Body of pancreas (tissue), 4 donors: ENCODE results near the gene PDIK1L. TPM values are rescaled to one million over a fixed set of nuclear protein-coding genes. Genes with fewer than 3 reads are reported as not detected.

ENCODE experiments used
- ATAC-seq: fragments of 150-250 bp; one replicate; pipeline ENCODE4 v1.9.1; 2016
- DNase-seq, 4 donors: peaks; one replicate each; pipeline ENCODE4 v3.0.0-alpha.2; 2019
- H3K27ac ChIP-seq, 4 donors: fragments of 200-600 bp; sonication (generic); 1 replicate in 3 of 4; 2 replicates in 1 of 4; pipeline versions ENCODE4 v1.5.1 to v1.6.1; 2016 to 2019; ENCODE audit warnings: mild to moderate bottlenecking in 1 of 4, mixed read lengths in 1 of 4, moderate library complexity in 1 of 4
- H3K27me3 ChIP-seq, 2 donors: fragments of 200-600 bp; sonication (generic); one replicate each; pipeline ENCODE4 v1.6.0; 2016; ENCODE audit warnings: mild to moderate bottlenecking in 1 of 2
- H3K36me3 ChIP-seq, 2 donors: fragments of 200-600 bp; sonication (generic); replicated peaks in 1 of 2; 2 replicates each; pipeline ENCODE4 v1.5.1; 2016; ENCODE audit warnings: low read depth in 2 of 2; ENCODE audit not compliant: insufficient read depth in 1 of 2
- H3K4me1 ChIP-seq: fragments of 200-600 bp; sonication (generic); one replicate; pipeline ENCODE4 v1.6.0; 2016
- H3K4me3 ChIP-seq, 2 donors: fragments of 200-600 bp; sonication (generic); 1 replicate in 1 of 2; 2 replicates in 1 of 2; pipeline ENCODE4 v1.5.1; 2016 to 2019
- H3K9me3 ChIP-seq, 3 donors: fragments of 200-600 bp; sonication (generic); 1 replicate in 2 of 3; 2 replicates in 1 of 3; pipeline ENCODE4 v1.5.1; 2016
- CTCF ChIP-seq, 7 experiments: fragments of 450-650 bp in 4 of 7; fragments of 200-600 bp in 3 of 7; sonication (generic) in 3 of 7; IDR thresholded peaks; one replicate each; pipeline ENCODE4 v1.5.1; 2016 to 2019; ENCODE audit warnings: antibody characterized with exemption in 7 of 7
- POLR2A ChIP-seq, 3 donors: fragments of 450-650 bp; IDR thresholded peaks; one replicate each; pipeline ENCODE4 v1.6.1; 2016; ENCODE audit warnings: antibody characterized with exemption in 3 of 3, mild to moderate bottlenecking in 2 of 3
- WGBS, 2 donors: methylation state at CpG; one replicate each; pipeline ENCODE4 v1.1.5; 2017; 5-methylcytosine and 5-hydroxymethylcytosine counted together
- intact Hi-C: fragments of 100-400 bp; cut with DNase I; formaldehyde crosslinking; loops from one replicate; pipeline ENCODE4 v1.15.1; 2023
- total RNA-seq, 2 donors: library from RNA; depleted of rRNA; stranded (reverse); fragments of >200 nt; gene quantifications; one replicate each; pipeline ENCODE4 v1.1.0, GENCODE V29; 2016

Gene PDIK1L
- total RNA-seq, 2 donors from 2014 or later = 5.6 to 7.8 TPM

GRCh38 chr1:26164861-26165842 lies 53.5 kb downstream of the PDIK1L start:
- no peak for DNase-seq
- intact Hi-C loops = loop anchor here (5.0 kb wide), 1 partner anchor 63 kb away; no protein-coding TSS in a partner anchor
- H3K27ac ChIP-seq = no peak overlapping the region

GRCh38 chr1:26166719-26167281 lies 55.2 kb downstream of the PDIK1L start:
- DNase-seq (no peak), ATAC-seq (no peak)
- 69 to 77% methylated on average over 4 of the region's 4 CpGs for WGBS, 2 donors
- no peaks in the 10 kb centered on the region for H3K9me3 ChIP-seq
- TF ChIP-seq CTCF (IDR thresholded peaks at IDR 0.05) = no peak
- no peak for TF ChIP-seq POLR2A (IDR thresholded peaks at IDR 0.05)
- no peaks in the 10 kb centered on the region for H3K27me3 ChIP-seq
- no peaks in the 10 kb centered on the region for H3K36me3 ChIP-seq
- H3K27ac ChIP-seq = no peak overlapping the region
- H3K4me1 ChIP-seq = peaks cover 37% of the 10 kb centered on the region
- intact Hi-C loops = no loop called here
- H3K4me3 ChIP-seq = no peak overlapping the region

More at GRCh38 chr1:26164861-26165842, 53.5 kb downstream of the PDIK1L start:
- peaks cover 33% of the 10 kb centered on the region for H3K4me1 ChIP-seq
- H3K36me3 ChIP-seq = no peaks in the 10 kb centered on the region
- H3K4me3 ChIP-seq = no peak overlapping the region
- H3K9me3 ChIP-seq = no peaks in the 10 kb centered on the region
- WGBS, 2 donors = 65 to 72% methylated on average over 18 to 19 of the region's 19 CpGs
- H3K27me3 ChIP-seq = no peaks in the 10 kb centered on the region
- TF ChIP-seq POLR2A (IDR thresholded peaks at IDR 0.05) (no peak), CTCF (IDR thresholded peaks at IDR 0.05) (no peak)
- no peak for ATAC-seq

GRCh38 chr1:26168410-26169197 lies 57.0 kb downstream of the PDIK1L start, which contains the start of gene C1orf232:
Gene C1orf232, minus strand, starts transcription at chr1:26168963. Its CDS starts 464 bp downstream, at chr1:26168499.
- ATAC-seq (no peak), DNase-seq (peak in 2 of 4 donors; percentile 30 to 41)
- Histone ChIP-seq H3K4me3 (peak within 1 kb of the TSS; percentile 40 to 78), H3K36me3 (no peaks in the 10 kb centered on the region), H3K9me3 (no peaks in the 10 kb centered on the region), H3K27me3 (no peaks in the 10 kb centered on the region), H3K27ac (peak within 1 kb of the TSS; percentile 60 to 87 (median 81)), H3K4me1 (peaks cover 30% of the 10 kb centered on the region)
- intact Hi-C loops = no loop called here
- 54 to 66% methylated on average over 5 of the region's 5 CpGs for WGBS, 2 donors
- no peak for TF ChIP-seq CTCF (IDR thresholded peaks at IDR 0.05)
- TF ChIP-seq POLR2A (IDR thresholded peaks at IDR 0.05) = no peak

- ATAC-seq (no peak), DNase-seq (no peak)
- H3K4me1 ChIP-seq = peaks cover 24% of the 10 kb centered on the region
- 39 to 40% methylated on average over 4 of the region's 4 CpGs for WGBS, 2 donors
- no peak overlapping the region for H3K4me3 ChIP-seq
- no peaks in the 10 kb centered on the region for H3K36me3 ChIP-seq
- intact Hi-C loops = no loop called here
- peak overlapping the region; percentile 60 to 87 (median 81) for H3K27ac ChIP-seq
- no peaks in the 10 kb centered on the region for H3K27me3 ChIP-seq
- no peak for TF ChIP-seq CTCF (IDR thresholded peaks at IDR 0.05)
- no peak for TF ChIP-seq POLR2A (IDR thresholded peaks at IDR 0.05)
- no peaks in the 10 kb centered on the region for H3K9me3 ChIP-seq
Observed at GRCh38 chr1:26169198-26169554, 57.6 kb downstream of the PDIK1L start.
